ENCODE data around the gene KCNT1. TPM values are rescaled to one million over a fixed set of nuclear protein-coding genes. Genes with fewer than 3 reads are reported as not detected.

The KCNT1 gene
- total RNA-seq, 1 experiment from 2014 or later: not detected

DNA sequence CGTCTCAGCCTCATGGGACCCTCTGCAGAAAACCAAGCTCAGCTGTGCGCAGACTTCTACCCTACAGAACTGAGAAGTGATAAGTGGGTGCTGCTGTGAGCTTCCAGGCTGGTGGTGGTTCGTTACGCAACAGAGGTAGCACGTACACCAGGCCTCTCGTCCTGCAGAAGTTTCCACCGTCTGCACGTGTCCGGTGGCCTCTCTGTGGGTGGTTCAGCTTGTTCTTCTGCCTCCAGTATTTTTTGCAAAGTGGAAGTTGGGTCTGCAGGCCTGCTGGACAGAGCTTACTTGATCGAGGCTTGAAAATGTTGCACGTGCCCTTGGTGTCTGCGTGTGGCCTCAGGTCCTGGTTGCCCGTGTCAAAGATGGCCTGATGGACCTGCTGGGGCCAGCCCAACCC lies 27.5 kb downstream of the KCNT1 start:
- H3K9me3 ChIP-seq (replicated peaks): no peaks in the 10 kb centered on the region
- no peaks in the 10 kb centered on the region for H3K27me3 ChIP-seq (replicated peaks)
- H3K27ac ChIP-seq: no peak overlapping the region
- no peaks in the 10 kb centered on the region for H3K4me1 ChIP-seq (replicated peaks)
- no peaks in the 10 kb centered on the region for H3K36me3 ChIP-seq
- no peak overlapping the region for H3K4me3 ChIP-seq
- no peak for DNase-seq (ENCODE audit: low read depth in 1 of 2, low spot score in 2 of 2)

DNA sequence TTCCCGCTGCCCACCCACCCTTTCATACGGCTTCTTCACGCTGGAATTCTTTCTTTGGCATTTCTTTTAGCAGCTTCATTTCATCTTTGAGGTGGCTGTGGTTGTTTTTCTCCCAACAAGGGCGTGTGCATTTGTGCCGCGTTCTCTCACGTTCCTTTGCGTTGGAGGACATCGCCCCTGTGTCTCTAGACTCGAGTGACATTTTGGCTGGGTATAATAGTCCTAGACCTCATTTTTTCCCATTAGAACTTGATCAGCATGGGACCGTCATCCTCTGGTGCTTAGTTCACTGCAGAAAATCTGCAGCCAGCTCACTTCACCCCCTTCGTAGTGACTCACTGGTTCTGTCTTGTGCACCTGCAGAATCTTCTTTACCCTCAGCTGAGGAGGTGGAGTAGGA lies 29.5 kb downstream of the KCNT1 start:
- Histone ChIP-seq H3K4me3 (no peak overlapping the region), H3K9me3 (replicated peaks) (no peaks in the 10 kb centered on the region), H3K27ac (no peak overlapping the region), H3K27me3 (replicated peaks) (no peaks in the 10 kb centered on the region; the same call in 1 of the 2 replicates), H3K4me1 (replicated peaks) (no peaks in the 10 kb centered on the region), H3K36me3 (no peaks in the 10 kb centered on the region)
- DNase-seq (ENCODE audit: low read depth in 1 of 2, low spot score in 2 of 2): no peak

DNA sequence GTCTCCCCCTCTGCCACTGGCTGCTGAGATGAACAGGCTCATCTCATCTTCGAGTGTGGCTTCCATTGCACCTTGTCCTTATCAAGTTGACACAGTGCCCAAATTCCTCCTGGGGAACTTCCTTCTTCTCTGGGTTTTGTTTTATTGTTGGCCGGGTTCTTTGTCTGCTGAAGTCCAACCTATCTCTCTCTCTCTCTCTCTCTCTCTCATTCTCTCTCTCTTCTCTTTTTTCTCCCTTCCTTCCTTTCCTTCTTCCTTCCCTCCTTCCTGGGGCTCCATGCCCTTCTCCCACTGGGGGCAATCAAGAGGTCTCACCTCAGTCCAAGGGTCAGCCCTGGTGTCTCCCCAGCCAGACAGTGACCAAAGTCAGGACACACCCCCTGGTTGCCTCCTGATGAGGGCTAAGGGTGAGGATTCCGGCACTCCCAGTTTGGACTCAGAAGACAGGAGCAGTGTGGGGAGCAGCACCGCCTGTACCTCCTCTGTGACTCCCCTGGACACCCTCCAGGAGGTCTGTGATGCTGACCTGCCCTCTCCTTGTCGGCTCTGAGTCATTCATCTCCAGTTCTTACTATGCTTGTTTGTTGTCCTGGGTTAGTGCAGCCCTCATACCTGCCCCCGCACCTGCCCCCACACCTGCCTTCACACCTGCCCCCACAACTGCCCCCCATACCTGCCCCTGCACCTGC lies 30.7 kb downstream of the KCNT1 start:
- DNase-seq (ENCODE audit: low read depth in 1 of 2, low spot score in 2 of 2): no peak
- Histone ChIP-seq H3K9me3 (replicated peaks) (no peaks in the 10 kb centered on the region), H3K4me3 (no peak overlapping the region), H3K27me3 (replicated peaks) (peaks cover 11% of the 10 kb centered on the region), H3K27ac (no peak overlapping the region), H3K4me1 (replicated peaks) (no peaks in the 10 kb centered on the region), H3K36me3 (no peaks in the 10 kb centered on the region)

DNA sequence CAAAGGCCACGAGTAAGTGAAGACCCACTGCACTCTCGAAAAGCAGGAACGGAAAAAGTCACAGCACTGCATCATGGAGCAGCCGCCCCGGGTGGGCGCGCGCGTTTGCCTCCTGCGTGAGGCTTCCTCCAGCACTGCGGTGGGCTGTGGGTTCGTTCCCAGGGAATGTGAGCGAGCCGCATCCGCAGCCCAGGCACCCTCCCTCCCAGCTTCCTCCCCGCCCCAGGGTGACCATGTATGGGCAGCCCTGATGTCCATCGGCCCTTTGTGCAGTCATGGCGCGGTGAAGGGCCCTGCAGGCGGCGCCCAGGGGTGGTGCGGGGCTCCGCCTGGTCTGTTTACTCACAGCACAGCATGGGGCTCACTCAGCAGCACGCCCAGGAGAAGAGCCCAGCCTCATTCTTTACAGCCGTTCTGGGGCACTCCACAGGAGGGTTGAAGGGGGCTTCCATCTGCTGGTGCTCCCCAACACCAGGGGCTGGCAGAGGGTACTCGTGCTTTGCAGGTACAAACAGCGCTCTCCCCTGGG lies 32.7 kb downstream of the KCNT1 start:
- Histone ChIP-seq H3K4me1 (replicated peaks) (no peaks in the 10 kb centered on the region), H3K27ac (no peak overlapping the region), H3K27me3 (replicated peaks) (peaks cover 22% of the 10 kb centered on the region)

DNA sequence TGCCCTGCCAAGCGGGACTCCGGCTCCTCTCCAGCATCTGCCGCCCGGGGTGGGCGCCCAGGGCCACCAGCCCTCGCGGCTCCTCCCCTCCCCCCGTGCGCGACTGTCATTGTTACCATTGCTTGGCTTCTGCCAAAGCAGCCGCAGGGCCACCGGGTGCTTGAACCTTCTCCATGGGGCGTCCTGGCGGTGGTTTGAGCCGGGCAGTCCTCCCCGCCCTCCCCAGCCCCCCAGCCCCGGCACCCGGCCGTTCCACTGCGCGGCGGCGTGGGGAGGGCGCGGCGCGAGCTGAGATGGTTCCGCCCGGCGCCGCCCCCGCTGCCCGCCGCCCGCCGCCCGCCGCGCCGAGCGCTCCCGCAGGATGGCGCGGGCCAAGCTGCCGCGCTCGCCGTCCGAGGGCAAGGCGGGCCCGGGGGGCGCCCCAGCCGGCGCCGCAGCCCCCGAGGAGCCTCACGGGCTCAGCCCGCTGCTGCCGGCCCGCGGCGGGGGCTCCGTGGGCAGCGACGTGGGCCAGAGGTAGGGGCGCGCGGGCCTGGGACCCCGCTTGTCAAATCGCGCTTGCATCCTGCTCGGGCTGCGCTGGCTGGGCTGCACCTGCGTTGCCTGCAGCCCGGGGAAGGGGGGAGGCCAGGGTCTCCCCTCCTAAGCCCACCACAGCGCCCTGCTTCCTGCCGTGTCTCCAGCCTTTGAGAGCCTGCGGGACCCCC lies 34.4 kb downstream of the KCNT1 start:
- H3K36me3 ChIP-seq: no peaks in the 10 kb centered on the region
- no peak overlapping the region for H3K4me3 ChIP-seq
- H3K27ac ChIP-seq: no peak overlapping the region
- H3K9me3 ChIP-seq (replicated peaks): no peaks in the 10 kb centered on the region
- no peaks in the 10 kb centered on the region for H3K4me1 ChIP-seq (replicated peaks)
- H3K27me3 ChIP-seq (replicated peaks): peaks cover 37% of the 10 kb centered on the region
- no peak for DNase-seq (ENCODE audit: low read depth in 1 of 2, low spot score in 2 of 2)

More for the DNA sequence above, 32.7 kb downstream of the KCNT1 start:
- H3K9me3 ChIP-seq (replicated peaks): no peaks in the 10 kb centered on the region
- H3K36me3 ChIP-seq: no peaks in the 10 kb centered on the region
- no peak overlapping the region for H3K4me3 ChIP-seq
- no peak for DNase-seq (ENCODE audit: low read depth in 1 of 2, low spot score in 2 of 2)

DNA sequence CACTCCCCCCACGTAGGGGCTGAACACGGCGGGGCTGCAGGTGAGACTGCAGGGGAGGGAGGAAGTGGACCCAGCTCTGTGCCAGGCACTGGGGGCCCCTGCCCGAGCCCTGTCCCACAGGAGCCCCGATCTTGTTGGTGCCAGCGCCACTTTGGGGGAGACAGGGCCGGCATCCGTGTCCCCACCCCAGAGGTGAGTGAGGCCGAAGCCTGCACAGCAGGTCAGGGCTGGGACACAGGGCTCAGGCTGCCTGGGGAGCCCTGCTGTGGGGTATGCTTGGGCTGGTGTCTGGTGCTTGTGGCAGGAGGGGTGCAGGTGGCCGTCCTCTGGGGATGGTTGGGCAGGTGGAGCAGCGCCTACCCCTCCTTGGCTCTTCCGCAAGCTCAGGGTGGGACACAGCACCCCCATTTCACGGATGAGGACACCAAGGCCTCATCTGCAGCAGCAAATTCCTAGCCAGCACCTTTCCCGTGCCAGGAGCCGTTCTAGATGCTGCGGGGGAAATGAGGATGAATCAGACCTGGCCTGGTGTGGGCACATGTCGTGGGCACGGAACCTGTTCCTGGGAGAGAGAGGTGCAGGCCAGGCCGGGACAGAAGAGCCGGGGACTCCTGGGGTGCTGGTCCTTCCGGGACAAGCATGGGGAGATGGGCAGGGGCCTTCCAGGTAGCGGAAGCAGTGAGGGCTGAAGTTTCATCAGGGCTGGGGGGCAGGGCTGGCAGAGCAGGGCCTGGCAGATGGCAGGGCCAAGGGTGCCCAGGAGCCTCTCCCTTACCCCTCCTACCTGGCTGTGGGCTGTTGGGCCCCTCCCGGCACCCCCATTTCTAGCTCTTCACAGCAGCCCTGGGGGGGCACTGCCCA lies 35.2 kb downstream of the KCNT1 start:
- peaks cover 40% of the 10 kb centered on the region for H3K27me3 ChIP-seq (replicated peaks)
- no peaks in the 10 kb centered on the region for H3K9me3 ChIP-seq (replicated peaks)
- H3K4me1 ChIP-seq (replicated peaks): no peaks in the 10 kb centered on the region
- H3K4me3 ChIP-seq: no peak overlapping the region
- no peak for DNase-seq (ENCODE audit: low read depth in 1 of 2, low spot score in 2 of 2)
- no peaks in the 10 kb centered on the region for H3K36me3 ChIP-seq
- no peak overlapping the region for H3K27ac ChIP-seq

DNA sequence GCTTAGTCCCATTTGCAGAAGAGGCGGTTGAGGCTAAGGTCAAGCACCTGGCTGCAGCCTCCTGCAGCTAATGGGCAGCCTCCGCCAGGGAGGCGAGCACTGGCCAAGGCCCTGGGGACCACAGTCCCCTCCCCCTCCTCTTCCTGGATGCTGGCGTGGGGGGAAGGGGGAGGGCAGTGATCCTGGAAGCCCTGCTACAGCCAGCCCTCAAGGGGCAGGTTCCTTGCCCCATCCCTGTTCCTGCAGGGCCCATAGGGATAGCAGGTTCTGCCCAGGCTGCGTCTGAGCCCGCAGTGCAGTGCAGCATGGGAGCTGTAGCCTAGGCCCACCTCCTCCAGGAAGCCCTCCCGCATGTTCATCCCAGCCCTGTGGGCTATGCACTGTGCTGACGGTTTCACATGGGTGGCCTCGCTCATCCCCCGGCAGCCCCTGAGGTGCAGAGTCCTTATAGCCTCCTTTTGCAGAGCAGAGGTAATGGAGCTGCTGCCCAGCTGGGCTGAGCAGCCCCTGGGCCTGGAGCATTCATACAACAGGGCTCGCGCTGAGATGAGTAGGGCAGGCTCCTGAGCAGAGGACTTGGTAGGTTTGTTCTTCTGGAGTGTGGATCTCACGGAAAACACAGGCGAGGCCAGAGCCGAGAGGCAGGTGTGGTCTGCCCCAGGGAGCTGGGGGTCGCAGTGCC lies 36.0 kb downstream of the KCNT1 start:
- no peaks in the 10 kb centered on the region for H3K9me3 ChIP-seq (replicated peaks)
- peaks cover 47% of the 10 kb centered on the region for H3K27me3 ChIP-seq (replicated peaks)
- no peak overlapping the region for H3K27ac ChIP-seq
- DNase-seq (ENCODE audit: low read depth in 1 of 2, low spot score in 2 of 2): no peak
- no peak overlapping the region for H3K4me3 ChIP-seq
- no peaks in the 10 kb centered on the region for H3K4me1 ChIP-seq (replicated peaks)
- no peaks in the 10 kb centered on the region for H3K36me3 ChIP-seq

DNA sequence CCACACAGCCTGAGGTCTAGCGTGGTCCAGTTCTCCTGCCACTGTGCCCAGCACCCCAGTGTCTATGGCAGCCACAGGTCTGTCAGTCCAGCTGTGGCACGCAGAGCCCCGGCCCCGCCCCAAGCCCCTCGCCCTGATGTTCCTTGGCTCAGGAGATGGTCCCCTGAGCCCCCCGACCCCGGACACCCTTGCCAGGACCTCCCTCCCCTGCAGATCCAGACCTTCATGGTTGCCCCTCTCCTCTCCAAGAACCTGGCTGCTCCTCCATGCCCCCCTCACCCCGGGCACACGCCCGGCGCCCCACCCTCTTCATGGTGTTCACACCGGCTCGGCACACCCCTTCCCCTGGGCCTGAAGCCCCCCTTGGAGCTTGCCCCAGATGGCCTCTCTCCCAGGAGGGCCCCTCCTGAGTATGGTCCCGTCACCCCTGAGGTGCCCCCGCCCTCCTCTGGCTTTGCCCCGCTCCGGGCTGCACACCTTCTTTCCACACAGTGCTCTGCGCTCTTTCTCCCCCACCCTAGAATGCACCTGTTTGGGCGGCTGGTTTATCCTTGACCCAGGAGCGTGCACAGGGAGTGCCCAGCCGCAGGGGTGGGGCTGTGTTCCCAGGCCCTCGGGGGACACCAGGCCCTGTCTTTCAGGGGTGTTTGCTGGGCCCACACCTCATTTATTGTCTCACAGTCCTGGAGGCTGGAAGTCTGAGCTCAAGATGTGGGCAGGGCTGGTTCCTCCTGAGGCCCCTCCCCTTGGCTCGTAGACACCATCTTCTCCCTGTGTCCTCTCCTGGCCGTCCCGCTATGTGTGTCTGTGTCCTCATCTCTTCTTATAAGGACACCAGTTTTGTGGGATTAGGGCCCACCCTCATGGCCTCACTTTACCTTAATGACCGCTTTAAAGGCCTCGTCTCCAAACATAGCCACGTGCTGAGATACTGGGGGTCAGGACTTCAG lies 37.6 kb downstream of the KCNT1 start:
- Histone ChIP-seq H3K9me3 (replicated peaks) (no peaks in the 10 kb centered on the region), H3K4me1 (replicated peaks) (no peaks in the 10 kb centered on the region), H3K36me3 (no peaks in the 10 kb centered on the region), H3K27me3 (replicated peaks) (peaks cover 63% of the 10 kb centered on the region), H3K4me3 (no peak overlapping the region), H3K27ac (no peak overlapping the region)
- no peak for DNase-seq (ENCODE audit: low read depth in 1 of 2, low spot score in 2 of 2)

DNA sequence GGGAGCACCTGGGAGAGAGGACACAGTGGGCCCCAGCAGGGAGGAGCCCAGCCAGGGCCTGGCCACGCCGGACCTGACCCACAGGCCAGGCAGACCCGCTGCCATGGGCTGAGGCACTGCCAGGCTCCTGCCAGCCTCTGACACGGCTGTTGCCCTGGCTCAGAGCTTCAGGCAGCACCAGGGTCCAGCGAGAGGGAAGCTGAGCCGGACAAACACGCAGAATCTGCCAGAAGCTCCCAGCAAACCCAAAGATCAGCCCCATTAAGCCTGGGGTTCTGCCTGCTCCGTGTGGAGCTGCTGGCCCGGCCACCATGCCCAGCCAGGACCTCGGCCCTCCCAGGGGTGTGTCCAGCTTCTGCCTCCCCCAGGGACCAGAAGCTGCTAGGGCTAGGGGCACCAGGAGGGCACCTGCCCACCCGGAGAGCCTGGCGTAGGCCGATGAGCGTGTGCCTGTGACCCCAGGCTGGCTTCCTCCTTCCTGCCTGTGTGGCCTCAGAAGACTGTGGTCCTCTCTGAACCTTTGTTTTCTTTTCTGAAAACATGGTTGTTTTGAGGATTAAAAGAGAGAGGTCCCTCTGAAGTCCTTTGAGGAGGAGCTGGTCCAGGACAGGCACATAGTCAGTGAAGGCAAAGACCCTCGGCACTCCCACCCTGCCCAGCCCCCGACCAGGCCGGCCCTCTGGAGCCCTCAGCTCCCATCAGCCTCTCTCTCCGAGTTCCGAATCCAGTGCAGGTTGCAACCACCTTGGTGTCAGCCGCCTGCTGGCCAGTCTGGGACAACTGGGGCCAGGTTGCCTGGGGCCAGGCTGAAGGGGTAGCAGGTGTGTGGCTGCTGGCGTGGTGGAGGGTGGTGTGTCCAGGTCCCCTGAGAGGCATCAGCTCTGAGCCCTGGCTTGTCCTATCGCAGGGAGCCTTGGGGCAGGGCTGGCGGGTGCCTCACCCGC lies 39.6 kb downstream of the KCNT1 start:
- H3K4me1 ChIP-seq (replicated peaks): no peaks in the 10 kb centered on the region
- no peaks in the 10 kb centered on the region for H3K36me3 ChIP-seq
- no peaks in the 10 kb centered on the region for H3K9me3 ChIP-seq (replicated peaks)
- peaks cover 81% of the 10 kb centered on the region for H3K27me3 ChIP-seq (replicated peaks)
- H3K4me3 ChIP-seq: no peak overlapping the region
- no peak overlapping the region for H3K27ac ChIP-seq
- no peak for DNase-seq (ENCODE audit: low read depth in 1 of 2, low spot score in 2 of 2)

- H3K9me3 ChIP-seq (replicated peaks): no peaks in the 10 kb centered on the region
- H3K4me3 ChIP-seq: no peak overlapping the region
- H3K4me1 ChIP-seq (replicated peaks): no peaks in the 10 kb centered on the region
- H3K27me3 ChIP-seq (replicated peaks): peaks cover 79% of the 10 kb centered on the region
- H3K27ac ChIP-seq: no peak overlapping the region
- DNase-seq (ENCODE audit: low read depth in 1 of 2, low spot score in 2 of 2): no peak
- no peaks in the 10 kb centered on the region for H3K36me3 ChIP-seq
Observed at GRCh38 chr9:135743021-135743420, 41.0 kb downstream of the KCNT1 start.

DNA sequence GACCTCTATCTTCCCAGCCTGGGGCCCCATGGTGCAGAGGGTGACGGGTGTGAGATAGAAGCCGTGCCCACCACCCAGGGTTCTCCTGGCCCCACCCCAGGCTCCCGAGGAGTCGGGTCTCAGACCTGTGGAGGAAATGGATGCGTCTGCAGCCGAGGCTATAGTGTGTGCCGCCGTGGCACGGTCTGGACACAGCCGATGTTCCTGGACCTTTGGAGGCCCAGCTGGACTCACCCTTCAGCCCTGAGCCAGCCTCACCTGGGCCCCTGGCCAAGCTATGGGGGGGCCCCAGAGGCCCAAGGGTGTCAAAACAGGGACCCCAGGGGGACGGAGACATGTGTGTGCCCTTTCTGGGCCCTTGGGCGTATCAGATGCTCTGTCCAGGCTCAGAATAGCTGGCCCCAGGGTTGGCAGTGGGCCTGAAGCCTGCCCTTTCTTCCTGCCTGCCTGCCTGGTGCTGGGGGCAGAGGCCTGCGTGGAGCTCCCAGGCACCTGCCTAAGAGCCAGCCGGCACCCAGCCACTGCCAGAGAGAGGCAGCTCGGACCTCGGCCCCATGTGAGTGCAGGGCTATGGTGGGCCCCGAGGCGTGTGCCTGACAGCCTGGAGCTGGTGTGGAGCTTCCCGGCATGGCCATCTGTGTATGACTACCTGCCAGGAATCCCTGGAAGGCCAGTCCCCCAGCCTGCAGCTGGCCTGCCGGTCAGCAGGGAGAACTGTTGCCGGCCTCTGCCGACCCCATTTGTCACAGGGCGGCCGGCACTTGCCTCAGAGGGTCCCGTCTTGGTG lies 41.8 kb downstream of the KCNT1 start:
- no peak overlapping the region for H3K4me3 ChIP-seq
- DNase-seq (ENCODE audit: low read depth in 1 of 2, low spot score in 2 of 2): no peak

More for the DNA sequence above, 41.8 kb downstream of the KCNT1 start:
- H3K36me3 ChIP-seq: no peaks in the 10 kb centered on the region
- no peaks in the 10 kb centered on the region for H3K9me3 ChIP-seq (replicated peaks)
- H3K27me3 ChIP-seq (replicated peaks): peaks cover 78% of the 10 kb centered on the region
- H3K27ac ChIP-seq: no peak overlapping the region
- H3K4me1 ChIP-seq (replicated peaks): no peaks in the 10 kb centered on the region

Measured in SJSA1 (cell line).